ENCODE results near the gene RAMAC.
"Not testable (repeated sequence)": the region's sequence is repeated elsewhere in the genome, so short reads cannot be mapped to it uniquely, and the experiment has no call there.

Gene RAMAC

DNA sequence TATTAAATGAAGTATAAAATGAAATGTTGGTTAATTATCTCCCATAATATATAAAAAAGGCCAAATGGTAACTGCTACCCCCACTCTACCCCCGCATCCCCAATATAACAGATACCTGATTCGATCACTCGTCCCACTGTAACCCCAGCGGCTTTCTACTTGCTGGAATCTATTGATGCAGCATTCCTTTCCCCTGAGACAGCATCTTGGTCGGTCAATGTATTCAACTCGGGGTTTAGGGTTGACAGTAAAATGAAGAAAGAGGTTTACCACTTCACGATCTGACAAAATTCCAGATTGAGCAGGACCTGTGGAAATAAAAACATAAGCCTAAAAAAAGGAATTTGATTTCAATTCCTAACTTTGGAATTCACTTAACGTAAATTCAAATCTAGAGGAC is 44.0 kb downstream of the RAMAC start:
- no peaks in the 10 kb centered on the region for H3K9me3 Mint-ChIP-seq
- peaks cover 21% of the 10 kb centered on the region for H3K36me3 Mint-ChIP-seq
- peaks cover 22% of the 10 kb centered on the region for H3K4me1 Mint-ChIP-seq
- no peak overlapping the region for H3K4me3 Mint-ChIP-seq
- H3K27me3 Mint-ChIP-seq, result no peaks in the 10 kb centered on the region
- H3K27ac Mint-ChIP-seq, result peak overlapping the region; percentile 30

DNA sequence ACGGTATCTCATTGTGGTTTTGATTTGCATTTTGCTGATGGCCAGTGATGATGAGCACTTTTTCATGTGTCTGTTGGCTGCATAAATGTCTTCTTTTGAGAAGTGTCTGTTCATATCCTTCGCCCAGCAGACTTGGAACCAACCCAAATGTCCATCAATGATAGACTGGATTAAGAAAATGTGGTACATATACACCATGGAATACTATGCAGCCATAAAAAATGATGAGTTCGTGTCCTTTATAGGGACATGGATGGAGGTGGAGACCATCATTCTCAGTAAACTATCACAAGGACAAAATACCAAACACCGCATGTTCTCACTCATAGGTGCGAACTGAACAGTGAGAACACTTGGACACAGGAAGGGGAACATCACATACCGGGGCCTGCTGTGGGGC is 45.2 kb downstream of the RAMAC start:
- not testable (repeated sequence) for H3K9me3 Mint-ChIP-seq, H3K4me3 Mint-ChIP-seq, H3K27ac Mint-ChIP-seq, H3K27me3 Mint-ChIP-seq
- H3K4me1 Mint-ChIP-seq, result peaks cover 32% of the 10 kb centered on the region
- H3K36me3 Mint-ChIP-seq, result peaks cover 28% of the 10 kb centered on the region

DNA sequence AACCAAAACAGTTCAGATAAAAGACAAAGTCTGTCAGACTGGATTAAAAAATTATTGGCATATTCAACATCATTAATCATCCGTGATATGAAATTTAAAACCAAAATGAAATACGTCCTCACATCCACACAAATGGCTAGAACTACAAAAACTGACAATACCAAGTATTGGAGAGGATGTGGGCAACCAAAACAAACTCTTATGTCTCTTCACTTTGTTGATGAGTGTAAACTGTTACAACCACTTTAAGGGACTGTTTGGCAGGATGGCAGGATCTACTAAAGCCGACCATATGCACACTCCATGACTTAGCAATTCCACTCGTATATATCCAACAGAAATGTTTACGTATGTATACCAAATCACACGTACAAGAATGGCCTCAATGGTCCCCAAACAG is 50.2 kb downstream of the RAMAC start:
- Mint-ChIP-seq H3K9me3 (peaks cover 4% of the 10 kb centered on the region), H3K27me3 (no peaks in the 10 kb centered on the region), H3K4me3 (no peak overlapping the region), H3K36me3 (peaks cover 40% of the 10 kb centered on the region), H3K27ac (peak overlapping the region; percentile 70), H3K4me1 (peaks cover 55% of the 10 kb centered on the region)

DNA sequence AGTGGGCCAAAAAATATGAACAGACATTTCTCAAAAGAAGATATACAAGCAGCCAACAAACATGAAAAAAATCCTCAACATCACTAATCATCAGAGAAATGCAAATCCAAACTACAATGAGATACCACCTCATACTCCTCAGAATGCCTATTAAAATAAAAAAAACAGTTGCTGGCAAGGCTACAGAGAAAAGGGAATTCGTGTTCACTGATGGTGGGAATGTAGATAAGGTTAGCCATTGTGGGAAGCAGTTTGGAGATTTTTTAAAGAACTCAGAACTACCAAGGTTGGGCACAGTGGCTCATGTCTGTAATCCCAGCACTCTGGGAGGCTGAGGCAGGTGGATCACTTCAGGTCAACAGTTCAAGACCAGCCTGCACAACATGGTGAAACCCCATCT is 53.2 kb downstream of the RAMAC start:
- no peaks in the 10 kb centered on the region for H3K27me3 Mint-ChIP-seq
- H3K9me3 Mint-ChIP-seq, result peaks cover 4% of the 10 kb centered on the region
- peak overlapping the region; percentile 72 for H3K27ac Mint-ChIP-seq
- H3K4me3 Mint-ChIP-seq, result no peak overlapping the region
- H3K4me1 Mint-ChIP-seq, result peaks cover 54% of the 10 kb centered on the region
- H3K36me3 Mint-ChIP-seq, result peaks cover 39% of the 10 kb centered on the region

All from activated naive CD4-positive, alpha-beta T cell treated with anti-CD3 and anti-CD28 coated beads, Interleukin-2, amount 50 U/mL, for 24 hours (primary cell).